GM12878 (cell line): ENCODE data around the gene SLC12A3. TPM values are rescaled to one million over a fixed set of nuclear protein-coding genes. Genes with fewer than 3 reads are reported as not detected.

ENCODE experiments used
- BMI1 ChIP-seq: fragments of 450-650 bp; IDR thresholded peaks from 2 replicates; pipeline ENCODE4 v1.6.1; 2016; ENCODE audit warnings: mild to moderate bottlenecking, moderate library complexity, borderline replicate concordance
- HCFC1 ChIP-seq: fragments of 150-350 bp; IDR thresholded peaks from 2 replicates; pipeline ENCODE4 v1.6.1; 2014; ENCODE audit warnings: low read length
- HSF1 ChIP-seq: fragments of 150-350 bp; IDR thresholded peaks from 2 replicates; pipeline ENCODE4 v1.6.1; 2014; ENCODE audit warnings: mild to moderate bottlenecking, low read depth, low read length
- KLF5 ChIP-seq: fragments of 450-650 bp; IDR thresholded peaks from 2 replicates; pipeline ENCODE4 v1.6.1; 2014; ENCODE audit warnings: mild to moderate bottlenecking; ENCODE audit not compliant: partially characterized antibody
- PAX5 ChIP-seq: IDR thresholded peaks from 2 replicates; pipeline ENCODE4 v1.6.1; 2011; ENCODE audit warnings: low read depth, low read length, borderline replicate concordance
- POU2F2 ChIP-seq: IDR thresholded peaks from 3 replicates; pipeline ENCODE4 v1.6.1; 2011; ENCODE audit warnings: low read depth, mild to moderate bottlenecking, low read length, borderline replicate concordance
- SMAD1 ChIP-seq: fragments of 450-650 bp; IDR thresholded peaks from 2 replicates; pipeline ENCODE4 v1.6.1; 2018; ENCODE audit warnings: mild to moderate bottlenecking, low read depth; ENCODE audit not compliant: partially characterized antibody
- ZNF24 ChIP-seq: fragments of 450-650 bp; IDR thresholded peaks from 2 replicates; pipeline ENCODE4 v1.6.1; 2017; ENCODE audit warnings: antibody characterized with exemption, mild to moderate bottlenecking
- polyA plus RNA-seq, 11 experiments: library from polyadenylated mRNA; depleted of rRNA in 4 of 11; unstranded in 6 of 11; stranded (reverse) in 5 of 11; fragments of >200 nt; fragmentation: Nextera tagmentation in 4 of 11; fragmentation: Illumina TruSeq in 1 of 11; extraction: Ambion mirVana in 4 of 11; extraction: Trizol in 1 of 11; gene quantifications; 1 replicate in 1 of 11; 2 replicates in 10 of 11; pipeline versions ENCODE4 v1.2.1 to v1.2.3, GENCODE V29; 2011 to 2016; ENCODE audit warnings: inconsistent platforms in 2 of 11, missing spikeins in 2 of 11, low read depth in 1 of 11
- total RNA-seq, 4 experiments: library from RNA; depleted of rRNA in 3 of 4; stranded (reverse); fragments of >200 nt in 3 of 4; fragmentation: Illumina TruSeq in 1 of 4; extraction: Trizol in 1 of 4; gene quantifications; 2 replicates each; pipeline versions ENCODE4 v1.2.1 to v1.2.3, GENCODE V29; 2013 to 2021
- TF ChIP-seq, protein P1 (sequence below): IDR thresholded peaks from 2 replicates; pipeline ENCODE4 v1.6.1; 2012; ENCODE audit warnings: improper control_type of control experiment, low read depth, low read length; ENCODE audit not compliant: insufficient replicate concordance
- TF ChIP-seq, protein P2 (sequence below): IDR thresholded peaks from 2 replicates; pipeline ENCODE4 v1.6.1; 2011; ENCODE audit warnings: low read depth, mild to moderate bottlenecking, low read length, moderate library complexity, borderline replicate concordance; ENCODE audit errors: extremely low read depth
- TF ChIP-seq, protein P3 (sequence below), 3 experiments: IDR thresholded peaks in 2 of 3; conservative IDR thresholded peaks in 1 of 3; 2 replicates each; pipeline ENCODE4 v1.5.1; 2011; ENCODE audit warnings: low read depth in 3 of 3, low read length in 3 of 3, mild to moderate bottlenecking in 3 of 3, control low read depth in 2 of 3, moderate library complexity in 2 of 3, inconsistent platforms in 1 of 3, mixed read lengths in 1 of 3; ENCODE audit not compliant: control insufficient read depth in 2 of 3, insufficient read depth in 1 of 3; ENCODE audit errors: extremely low read depth in 1 of 3
- TF ChIP-seq, protein P4 (sequence below): fragments of 450-650 bp; IDR thresholded peaks from 2 replicates; pipeline ENCODE4 v1.6.1; 2017; ENCODE audit warnings: mild to moderate bottlenecking, moderate library complexity

SLC12A3 gene
- total and polyA plus RNA-seq, 10 of the 15 experiments (the other 5 are each of a cell fraction or from before 2014, with no cell fraction given): 0.05 to 6.3 (median 3.1) TPM

DNA sequence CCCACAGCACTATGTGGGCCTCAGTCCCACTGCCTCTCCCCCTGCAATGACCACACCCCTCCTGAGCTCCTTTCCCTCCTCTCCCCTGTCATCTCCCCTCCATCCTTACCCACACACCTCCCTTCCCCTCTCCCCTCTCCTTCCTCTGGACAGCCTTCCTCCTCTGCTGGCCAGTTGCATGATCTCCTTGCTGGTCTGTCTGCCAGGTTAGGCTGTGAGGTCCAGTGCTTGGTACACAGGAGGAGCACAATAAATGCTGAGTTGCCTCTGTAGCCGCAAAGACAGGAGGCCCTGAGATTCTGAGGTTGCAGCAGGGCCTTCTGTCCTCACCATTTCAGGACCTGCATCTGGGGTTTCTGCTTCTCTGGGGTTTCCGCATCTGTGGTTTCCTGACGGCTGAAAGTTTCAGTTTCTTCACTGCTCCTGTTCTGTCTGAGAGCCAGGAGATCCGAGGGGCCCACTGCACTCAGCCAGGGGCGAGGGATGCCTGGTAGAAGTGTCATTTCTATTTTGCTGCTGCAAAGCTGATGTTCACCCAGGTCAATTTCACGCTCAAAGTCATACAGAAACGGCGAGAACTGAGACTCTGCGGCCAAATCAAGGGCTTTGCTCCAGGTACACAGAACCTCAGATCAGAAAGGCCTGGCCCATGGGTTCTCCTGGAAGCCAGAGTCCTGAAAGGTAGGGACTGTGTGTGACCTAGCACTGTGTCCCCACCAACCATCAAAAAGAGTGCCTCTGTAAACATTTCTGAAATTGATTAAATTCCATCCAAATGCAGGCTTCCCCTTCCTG, 4.6 kb upstream of the SLC12A3 start (continued):
- TF ChIP-seq, protein P1, sequence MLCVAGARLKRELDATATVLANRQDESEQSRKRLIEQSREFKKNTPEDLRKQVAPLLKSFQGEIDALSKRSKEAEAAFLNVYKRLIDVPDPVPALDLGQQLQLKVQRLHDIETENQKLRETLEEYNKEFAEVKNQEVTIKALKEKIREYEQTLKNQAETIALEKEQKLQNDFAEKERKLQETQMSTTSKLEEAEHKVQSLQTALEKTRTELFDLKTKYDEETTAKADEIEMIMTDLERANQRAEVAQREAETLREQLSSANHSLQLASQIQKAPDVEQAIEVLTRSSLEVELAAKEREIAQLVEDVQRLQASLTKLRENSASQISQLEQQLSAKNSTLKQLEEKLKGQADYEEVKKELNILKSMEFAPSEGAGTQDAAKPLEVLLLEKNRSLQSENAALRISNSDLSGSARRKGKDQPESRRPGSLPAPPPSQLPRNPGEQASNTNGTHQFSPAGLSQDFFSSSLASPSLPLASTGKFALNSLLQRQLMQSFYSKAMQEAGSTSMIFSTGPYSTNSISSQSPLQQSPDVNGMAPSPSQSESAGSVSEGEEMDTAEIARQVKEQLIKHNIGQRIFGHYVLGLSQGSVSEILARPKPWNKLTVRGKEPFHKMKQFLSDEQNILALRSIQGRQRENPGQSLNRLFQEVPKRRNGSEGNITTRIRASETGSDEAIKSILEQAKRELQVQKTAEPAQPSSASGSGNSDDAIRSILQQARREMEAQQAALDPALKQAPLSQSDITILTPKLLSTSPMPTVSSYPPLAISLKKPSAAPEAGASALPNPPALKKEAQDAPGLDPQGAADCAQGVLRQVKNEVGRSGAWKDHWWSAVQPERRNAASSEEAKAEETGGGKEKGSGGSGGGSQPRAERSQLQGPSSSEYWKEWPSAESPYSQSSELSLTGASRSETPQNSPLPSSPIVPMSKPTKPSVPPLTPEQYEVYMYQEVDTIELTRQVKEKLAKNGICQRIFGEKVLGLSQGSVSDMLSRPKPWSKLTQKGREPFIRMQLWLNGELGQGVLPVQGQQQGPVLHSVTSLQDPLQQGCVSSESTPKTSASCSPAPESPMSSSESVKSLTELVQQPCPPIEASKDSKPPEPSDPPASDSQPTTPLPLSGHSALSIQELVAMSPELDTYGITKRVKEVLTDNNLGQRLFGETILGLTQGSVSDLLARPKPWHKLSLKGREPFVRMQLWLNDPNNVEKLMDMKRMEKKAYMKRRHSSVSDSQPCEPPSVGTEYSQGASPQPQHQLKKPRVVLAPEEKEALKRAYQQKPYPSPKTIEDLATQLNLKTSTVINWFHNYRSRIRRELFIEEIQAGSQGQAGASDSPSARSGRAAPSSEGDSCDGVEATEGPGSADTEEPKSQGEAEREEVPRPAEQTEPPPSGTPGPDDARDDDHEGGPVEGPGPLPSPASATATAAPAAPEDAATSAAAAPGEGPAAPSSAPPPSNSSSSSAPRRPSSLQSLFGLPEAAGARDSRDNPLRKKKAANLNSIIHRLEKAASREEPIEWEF: no peak
- TF ChIP-seq BMI1 (no peak), POU2F2 (no peak), HCFC1 (no peak), KLF5 (no peak), HSF1 (no peak), ZNF24 (no peak), PAX5 (peak; percentile 62; the same call in 1 of the 2 replicates), SMAD1 (no peak)
- TF ChIP-seq, protein P2, sequence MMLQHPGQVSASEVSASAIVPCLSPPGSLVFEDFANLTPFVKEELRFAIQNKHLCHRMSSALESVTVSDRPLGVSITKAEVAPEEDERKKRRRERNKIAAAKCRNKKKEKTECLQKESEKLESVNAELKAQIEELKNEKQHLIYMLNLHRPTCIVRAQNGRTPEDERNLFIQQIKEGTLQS: no peak
- TF ChIP-seq, protein P3, sequence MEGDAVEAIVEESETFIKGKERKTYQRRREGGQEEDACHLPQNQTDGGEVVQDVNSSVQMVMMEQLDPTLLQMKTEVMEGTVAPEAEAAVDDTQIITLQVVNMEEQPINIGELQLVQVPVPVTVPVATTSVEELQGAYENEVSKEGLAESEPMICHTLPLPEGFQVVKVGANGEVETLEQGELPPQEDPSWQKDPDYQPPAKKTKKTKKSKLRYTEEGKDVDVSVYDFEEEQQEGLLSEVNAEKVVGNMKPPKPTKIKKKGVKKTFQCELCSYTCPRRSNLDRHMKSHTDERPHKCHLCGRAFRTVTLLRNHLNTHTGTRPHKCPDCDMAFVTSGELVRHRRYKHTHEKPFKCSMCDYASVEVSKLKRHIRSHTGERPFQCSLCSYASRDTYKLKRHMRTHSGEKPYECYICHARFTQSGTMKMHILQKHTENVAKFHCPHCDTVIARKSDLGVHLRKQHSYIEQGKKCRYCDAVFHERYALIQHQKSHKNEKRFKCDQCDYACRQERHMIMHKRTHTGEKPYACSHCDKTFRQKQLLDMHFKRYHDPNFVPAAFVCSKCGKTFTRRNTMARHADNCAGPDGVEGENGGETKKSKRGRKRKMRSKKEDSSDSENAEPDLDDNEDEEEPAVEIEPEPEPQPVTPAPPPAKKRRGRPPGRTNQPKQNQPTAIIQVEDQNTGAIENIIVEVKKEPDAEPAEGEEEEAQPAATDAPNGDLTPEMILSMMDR (IDR thresholded peaks at IDR 0.05 in 2 of 3, conservative IDR thresholded peaks at IDR 0.05 in 1 of 3; ENCODE audit: control insufficient read depth in 2 of 3, extremely low read depth in 1 of 3, insufficient read depth in 1 of 3, low read depth in 3 of 3, low read length in 3 of 3): no peak
- TF ChIP-seq, protein P4, sequence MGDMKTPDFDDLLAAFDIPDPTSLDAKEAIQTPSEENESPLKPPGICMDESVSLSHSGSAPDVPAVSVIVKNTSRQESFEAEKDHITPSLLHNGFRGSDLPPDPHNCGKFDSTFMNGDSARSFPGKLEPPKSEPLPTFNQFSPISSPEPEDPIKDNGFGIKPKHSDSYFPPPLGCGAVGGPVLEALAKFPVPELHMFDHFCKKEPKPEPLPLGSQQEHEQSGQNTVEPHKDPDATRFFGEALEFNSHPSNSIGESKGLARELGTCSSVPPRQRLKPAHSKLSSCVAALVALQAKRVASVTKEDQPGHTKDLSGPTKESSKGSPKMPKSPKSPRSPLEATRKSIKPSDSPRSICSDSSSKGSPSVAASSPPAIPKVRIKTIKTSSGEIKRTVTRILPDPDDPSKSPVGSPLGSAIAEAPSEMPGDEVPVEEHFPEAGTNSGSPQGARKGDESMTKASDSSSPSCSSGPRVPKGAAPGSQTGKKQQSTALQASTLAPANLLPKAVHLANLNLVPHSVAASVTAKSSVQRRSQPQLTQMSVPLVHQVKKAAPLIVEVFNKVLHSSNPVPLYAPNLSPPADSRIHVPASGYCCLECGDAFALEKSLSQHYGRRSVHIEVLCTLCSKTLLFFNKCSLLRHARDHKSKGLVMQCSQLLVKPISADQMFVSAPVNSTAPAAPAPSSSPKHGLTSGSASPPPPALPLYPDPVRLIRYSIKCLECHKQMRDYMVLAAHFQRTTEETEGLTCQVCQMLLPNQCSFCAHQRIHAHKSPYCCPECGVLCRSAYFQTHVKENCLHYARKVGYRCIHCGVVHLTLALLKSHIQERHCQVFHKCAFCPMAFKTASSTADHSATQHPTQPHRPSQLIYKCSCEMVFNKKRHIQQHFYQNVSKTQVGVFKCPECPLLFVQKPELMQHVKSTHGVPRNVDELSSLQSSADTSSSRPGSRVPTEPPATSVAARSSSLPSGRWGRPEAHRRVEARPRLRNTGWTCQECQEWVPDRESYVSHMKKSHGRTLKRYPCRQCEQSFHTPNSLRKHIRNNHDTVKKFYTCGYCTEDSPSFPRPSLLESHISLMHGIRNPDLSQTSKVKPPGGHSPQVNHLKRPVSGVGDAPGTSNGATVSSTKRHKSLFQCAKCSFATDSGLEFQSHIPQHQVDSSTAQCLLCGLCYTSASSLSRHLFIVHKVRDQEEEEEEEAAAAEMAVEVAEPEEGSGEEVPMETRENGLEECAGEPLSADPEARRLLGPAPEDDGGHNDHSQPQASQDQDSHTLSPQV: no peak
